ENCODE data around the gene FSIP1. TPM values are rescaled to one million over a fixed set of nuclear protein-coding genes. Genes with fewer than 3 reads are reported as not detected.
A peak's percentile ranks its signal among the peaks of the same experiment; 100 is the strongest.

FSIP1 gene
- total RNA-seq, 4 donors from 2014 or later = 0.83 to 4.6 (median 1.4) TPM

DNA sequence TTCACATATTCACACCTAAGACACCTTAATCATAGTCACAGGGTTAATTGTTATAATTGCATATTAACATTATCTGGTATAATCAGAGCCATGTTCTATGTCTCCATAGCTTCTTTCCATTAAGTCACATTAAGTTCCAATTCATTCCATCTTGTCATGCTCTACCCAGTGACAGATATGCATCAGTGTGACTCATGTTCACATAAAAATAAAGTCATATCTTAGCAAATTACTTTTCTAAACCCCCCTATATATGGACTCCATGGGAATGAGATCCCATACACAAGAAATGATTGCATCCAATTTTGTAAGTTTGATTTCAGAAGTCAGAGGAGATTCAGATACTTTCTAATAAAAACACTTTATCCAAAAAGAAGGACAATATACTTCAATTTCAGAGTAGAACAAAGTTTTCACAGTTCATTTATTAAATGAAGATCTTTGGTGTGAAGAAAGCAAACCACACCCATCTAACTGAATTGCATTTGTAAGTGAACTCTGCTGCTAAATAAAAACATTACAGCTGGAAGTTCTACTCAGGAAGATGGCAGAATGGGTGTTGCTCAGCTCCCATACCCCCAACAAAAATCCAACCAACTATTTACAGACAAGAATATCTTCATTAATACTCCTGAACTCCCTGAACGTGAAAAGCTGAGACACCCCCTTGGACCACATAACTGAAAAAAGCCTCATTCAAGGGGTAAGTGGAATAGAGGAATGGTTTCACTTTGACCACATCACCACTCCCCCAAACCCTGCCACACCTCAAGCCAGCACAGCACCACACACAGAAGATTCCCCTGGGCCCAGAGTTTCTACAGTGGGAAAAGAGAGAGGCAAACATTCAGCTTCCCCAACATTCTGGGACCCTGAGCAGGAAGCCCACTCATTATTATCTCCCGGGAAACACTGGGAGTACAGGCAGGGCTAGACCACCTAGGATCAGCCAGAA, 174.2 kb downstream of the FSIP1 start:
- H3K27me3 ChIP-seq = no peaks in the 10 kb centered on the region
- no peak overlapping the region for H3K27ac ChIP-seq (replicated peaks in 1 of 4)
- H3K36me3 ChIP-seq = no peaks in the 10 kb centered on the region
- H3K9me3 ChIP-seq = peaks cover 0 to 24% (median 14%) of the 10 kb centered on the region in 4 donors
- WGBS = 85% methylated on average over 2 of the region's 2 CpGs
- no peak for TF ChIP-seq CTCF (IDR thresholded peaks at IDR 0.05)
- TF ChIP-seq POLR2A (IDR thresholded peaks at IDR 0.05; ENCODE audit: low read depth) = no peak
- TF ChIP-seq POLR2AphosphoS5 (IDR thresholded peaks at IDR 0.05) = no peak
- no peak for TF ChIP-seq EP300 (IDR thresholded peaks at IDR 0.05)
- H3K4me1 ChIP-seq = no peaks in the 10 kb centered on the region
- no peak overlapping the region for H3K4me3 ChIP-seq
- no peak for DNase-seq (ENCODE audit: extremely low spot score)
- intact Hi-C loops (cut with DNase I) = no loop called here

DNA sequence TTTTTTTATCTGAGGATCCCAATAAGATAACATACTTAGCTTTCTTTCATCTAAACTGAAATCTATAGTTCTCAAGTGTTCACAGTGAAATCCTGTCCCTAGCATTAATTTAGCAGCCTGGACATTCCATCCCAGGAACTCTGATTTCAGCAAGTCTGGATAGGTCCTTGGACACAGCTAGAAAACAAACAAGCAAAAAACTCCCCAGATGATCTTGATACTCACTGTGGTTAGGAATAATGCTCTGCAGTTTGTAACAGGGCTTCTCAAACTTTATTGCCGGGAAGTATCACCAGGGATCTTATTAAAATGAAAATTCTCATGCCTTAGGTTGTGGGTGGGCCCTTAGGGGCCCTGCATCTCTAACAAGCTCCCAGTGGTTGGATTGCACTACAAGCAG, 177.5 kb downstream of the FSIP1 start:
- TF ChIP-seq CTCF (IDR thresholded peaks at IDR 0.05) = no peak
- TF ChIP-seq POLR2A (IDR thresholded peaks at IDR 0.05; ENCODE audit: low read depth) = no peak
- no peak for TF ChIP-seq POLR2AphosphoS5 (IDR thresholded peaks at IDR 0.05)
- TF ChIP-seq EP300 (IDR thresholded peaks at IDR 0.05) = no peak
- no peak overlapping the region for H3K27ac ChIP-seq (replicated peaks in 1 of 4)
- intact Hi-C loops (cut with DNase I) = no loop called here
- H3K27me3 ChIP-seq = no peaks in the 10 kb centered on the region
- H3K9me3 ChIP-seq = peaks cover 0 to 11% (median under 1%) of the 10 kb centered on the region in 4 donors
- 89% methylated on average over 1 of the region's 1 CpG for WGBS
- H3K36me3 ChIP-seq = no peaks in the 10 kb centered on the region
- no peak for DNase-seq (ENCODE audit: extremely low spot score)
- H3K4me3 ChIP-seq = no peak overlapping the region
- peaks cover 0 to 2% (median under 1%) of the 10 kb centered on the region in 4 donors for H3K4me1 ChIP-seq

DNA sequence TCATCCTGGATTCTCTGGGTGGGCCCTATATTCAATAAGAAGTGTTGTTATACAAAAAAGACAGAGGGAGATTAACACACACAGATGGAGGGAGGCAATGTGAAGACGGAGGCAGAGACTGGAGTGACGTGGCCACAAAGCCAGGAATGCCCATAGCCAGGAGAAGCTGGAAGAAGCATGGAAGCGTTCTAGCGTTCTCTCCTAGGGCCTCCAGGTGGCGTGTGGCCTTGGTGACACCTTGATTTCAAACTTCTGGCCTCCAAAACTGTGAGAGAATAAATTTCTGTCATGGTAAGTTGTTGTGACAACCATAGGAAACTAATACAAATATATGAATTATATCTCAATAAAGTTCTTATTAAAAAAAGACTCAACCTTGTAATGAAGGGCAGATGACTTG, 180.5 kb downstream of the FSIP1 start:
- Histone ChIP-seq H3K27ac (replicated peaks in 1 of 4) (no peak overlapping the region), H3K27me3 (no peaks in the 10 kb centered on the region), H3K4me3 (no peak overlapping the region), H3K4me1 (peaks cover 0 to 28% (median 17%) of the 10 kb centered on the region in 4 donors), H3K36me3 (no peaks in the 10 kb centered on the region), H3K9me3 (no peaks in the 10 kb centered on the region)
- intact Hi-C loops (cut with DNase I) = no loop called here
- TF ChIP-seq CTCF (IDR thresholded peaks at IDR 0.05) (no peak), POLR2AphosphoS5 (IDR thresholded peaks at IDR 0.05) (no peak), EP300 (IDR thresholded peaks at IDR 0.05) (no peak), POLR2A (IDR thresholded peaks at IDR 0.05; ENCODE audit: low read depth) (no peak)
- DNase-seq (ENCODE audit: extremely low spot score) = no peak
- 94% methylated on average over 5 of the region's 5 CpGs for WGBS

DNA sequence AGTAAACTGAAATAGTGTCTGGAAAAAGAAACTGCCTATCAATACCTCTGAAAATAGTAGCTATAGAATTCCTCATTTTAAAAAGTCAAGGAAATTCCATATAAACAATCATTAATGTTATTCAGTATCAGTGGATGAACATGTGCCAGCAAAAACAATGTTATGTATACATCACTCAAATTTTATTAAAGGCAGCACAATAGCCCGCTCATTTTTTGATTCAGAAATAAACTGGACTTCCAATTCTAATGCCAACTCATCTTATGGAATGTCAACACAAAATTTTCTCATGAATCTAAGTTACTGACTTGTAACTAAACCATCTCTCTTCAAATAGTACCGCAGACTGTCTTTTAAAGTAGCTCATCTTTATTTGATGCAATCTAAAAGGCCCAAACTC, 182.8 kb downstream of the FSIP1 start:
- no peak overlapping the region for H3K4me3 ChIP-seq
- WGBS = 29% methylated on average over 2 of the region's 2 CpGs
- DNase-seq (ENCODE audit: extremely low spot score) = no peak
- peaks cover 0 to 45% (median 31%) of the 10 kb centered on the region in 4 donors for H3K4me1 ChIP-seq
- H3K36me3 ChIP-seq = peaks cover 6 to 22% (median 17%) of the 10 kb centered on the region in 4 donors
- peak overlapping the region; percentile 16 to 58 (median 53) for H3K27ac ChIP-seq (replicated peaks in 1 of 4)
- intact Hi-C loops (cut with DNase I) = no loop called here
- TF ChIP-seq CTCF (IDR thresholded peaks at IDR 0.05) (no peak), EP300 (IDR thresholded peaks at IDR 0.05) (no peak), POLR2AphosphoS5 (IDR thresholded peaks at IDR 0.05) (no peak), POLR2A (IDR thresholded peaks at IDR 0.05; ENCODE audit: low read depth) (no peak)
- no peaks in the 10 kb centered on the region for H3K27me3 ChIP-seq
- H3K9me3 ChIP-seq = no peaks in the 10 kb centered on the region
